Measurements from ENCODE around the gene MGAT5.

- no peak for TF ChIP-seq CTCF (IDR thresholded peaks at IDR 0.05)
- no peak for TF ChIP-seq POLR2A (IDR thresholded peaks at IDR 0.05)
Measured at GRCh38 chr2:134500211-134500935, 246.5 kb downstream of the MGAT5 start.
